NCI-H146 treated with DMSO at 0.1 percent for 48 hours (cell line): Measurements from ENCODE around the gene UBE3B.

Experiments used
- DNase-seq: peaks from one replicate; lab custom pipeline; 2025; ENCODE audit not compliant: unreplicated experiment; lab: John Stamatoyannopoulos, UW

UBE3B gene

GRCh38 chr12:109549613-109550270, 72.3 kb downstream of the UBE3B start:
- no peak for DNase-seq

GRCh38 chr12:109550281-109550680, 72.8 kb downstream of the UBE3B start:
- no peak for DNase-seq

- DNase-seq = no peak
These were observed 73.7 kb downstream of the UBE3B start for GRCh38 chr12:109551108-109551507.

GRCh38 chr12:109552971-109553370, 75.5 kb downstream of the UBE3B start:
- no peak for DNase-seq

GRCh38 chr12:109553483-109553882, 76.0 kb downstream of the UBE3B start:
- DNase-seq = no peak

GRCh38 chr12:109553906-109554500, 76.6 kb downstream of the UBE3B start:
- DNase-seq = no peak

- DNase-seq = no peak
These were observed 77.3 kb downstream of the UBE3B start for GRCh38 chr12:109554761-109555160.

- no peak for DNase-seq
These were observed 78.2 kb downstream of the UBE3B start for GRCh38 chr12:109555431-109556315.

- DNase-seq = no peak
These were observed 79.8 kb downstream of the UBE3B start for GRCh38 chr12:109557200-109557599.

- no peak for DNase-seq
These were observed 80.4 kb downstream of the UBE3B start for GRCh38 chr12:109557805-109558204.

GRCh38 chr12:109558374-109559199, 81.2 kb downstream of the UBE3B start:
- no peak for DNase-seq

- no peak for DNase-seq
These were observed 81.7 kb downstream of the UBE3B start for GRCh38 chr12:109559200-109559505.

- DNase-seq = no peak
These were observed 82.2 kb downstream of the UBE3B start for GRCh38 chr12:109559601-109560000.

- no peak for DNase-seq
These were observed 83.7 kb downstream of the UBE3B start for GRCh38 chr12:109560867-109561710.

- no peak for DNase-seq
These were observed 84.2 kb downstream of the UBE3B start for GRCh38 chr12:109561711-109562030.

- no peak for DNase-seq
These were observed 85.4 kb downstream of the UBE3B start for GRCh38 chr12:109562871-109563270.

GRCh38 chr12:109563291-109564284, 86.2 kb downstream of the UBE3B start:
- no peak for DNase-seq

GRCh38 chr12:109566424-109566823, 89.0 kb downstream of the UBE3B start:
- no peak for DNase-seq

GRCh38 chr12:109567296-109567695, 89.9 kb downstream of the UBE3B start:
- no peak for DNase-seq
